Nephron (organoid): ENCODE measurements around the gene COMMD8.
A peak's percentile ranks its signal among the peaks of the same experiment; 100 is the strongest.
"Not testable (repeated sequence)": the region's sequence is repeated elsewhere in the genome, so short reads cannot be mapped to it uniquely, and the experiment has no call there.

Experiments used
- H3K27ac Mint-ChIP-seq, 3 experiments: 2 replicates each; pipeline ENCODE4 v1.8.0; 2020; ENCODE audit warnings: mixed read lengths in 3 of 3, mild to moderate bottlenecking in 2 of 3, moderate library complexity in 1 of 3
- H3K27me3 Mint-ChIP-seq: 2 replicates; pipeline ENCODE4 v1.8.0; 2021; ENCODE audit warnings: low read depth, mild to moderate bottlenecking, moderate library complexity, mixed read lengths
- H3K36me3 Mint-ChIP-seq: 2 replicates; pipeline ENCODE4 v1.8.0; 2020; ENCODE audit warnings: low read depth, mixed read lengths
- H3K4me1 Mint-ChIP-seq: 2 replicates; pipeline ENCODE4 v1.8.0; 2020; ENCODE audit warnings: mixed read lengths
- H3K4me3 Mint-ChIP-seq, 3 experiments: 2 replicates each; pipeline ENCODE4 v1.8.0; 2020; ENCODE audit warnings: mild to moderate bottlenecking in 3 of 3, mixed read lengths in 3 of 3, moderate library complexity in 2 of 3
- H3K9me3 Mint-ChIP-seq: 2 replicates; pipeline ENCODE4 v1.8.0; 2020; ENCODE audit warnings: mixed read lengths
- CTCF ChIP-seq, 3 experiments: fragments of 200-600 bp; sonication (generic); IDR thresholded peaks; one replicate each; pipeline ENCODE4 v1.5.0; 2021; ENCODE audit warnings: antibody characterized with exemption in 3 of 3; ENCODE audit not compliant: unreplicated experiment in 3 of 3

The COMMD8 gene

GRCh38 chr4:47499700-47500099, 36.2 kb upstream of the COMMD8 start:
- no peaks in the 10 kb centered on the region for H3K9me3 Mint-ChIP-seq
- TF ChIP-seq CTCF (IDR thresholded peaks at IDR 0.05; ENCODE audit: unreplicated experiment in 3 of 3) = no peak
- H3K4me1 Mint-ChIP-seq = no peaks in the 10 kb centered on the region
- no peak overlapping the region for H3K4me3 Mint-ChIP-seq
- H3K27me3 Mint-ChIP-seq = no peaks in the 10 kb centered on the region
- no peaks in the 10 kb centered on the region for H3K36me3 Mint-ChIP-seq
- H3K27ac Mint-ChIP-seq = no peak overlapping the region

GRCh38 chr4:47498899-47499298, 35.4 kb upstream of the COMMD8 start:
- Mint-ChIP-seq H3K27ac (peak overlapping the region in 1 of 3 experiments; percentile 15), H3K4me1 (peaks cover 6% of the 10 kb centered on the region), H3K36me3 (no peaks in the 10 kb centered on the region), H3K4me3 (no peak overlapping the region), H3K9me3 (no peaks in the 10 kb centered on the region), H3K27me3 (no peaks in the 10 kb centered on the region)
- TF ChIP-seq CTCF (IDR thresholded peaks at IDR 0.05; ENCODE audit: unreplicated experiment in 3 of 3) = no peak

DNA sequence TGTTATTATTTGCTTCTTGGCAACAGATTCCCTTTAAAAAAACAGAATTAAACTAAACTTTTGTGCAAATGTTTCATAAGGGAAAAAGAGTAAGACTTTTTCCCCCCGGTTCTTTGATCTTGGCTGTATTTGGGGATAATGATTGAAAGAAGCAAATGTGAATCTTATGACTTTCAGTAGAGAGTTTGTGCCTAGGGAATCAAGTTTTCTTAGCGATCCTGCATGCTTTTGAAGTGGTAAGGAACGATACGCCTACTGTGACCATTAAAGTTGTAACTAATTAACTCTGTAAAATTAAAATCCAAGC, 30.6 kb upstream of the COMMD8 start:
- H3K4me1 Mint-ChIP-seq = peaks cover 21% of the 10 kb centered on the region
- no peak overlapping the region for H3K4me3 Mint-ChIP-seq
- no peaks in the 10 kb centered on the region for H3K36me3 Mint-ChIP-seq
- no peaks in the 10 kb centered on the region for H3K27me3 Mint-ChIP-seq
- peak overlapping the region; percentile 1 to 7 (median 4) for H3K27ac Mint-ChIP-seq
- TF ChIP-seq CTCF (IDR thresholded peaks at IDR 0.05; ENCODE audit: unreplicated experiment in 3 of 3) = no peak
- H3K9me3 Mint-ChIP-seq = no peaks in the 10 kb centered on the region

GRCh38 chr4:47493238-47494123, 30.0 kb upstream of the COMMD8 start:
- Mint-ChIP-seq H3K9me3 (no peaks in the 10 kb centered on the region), H3K4me3 (no peak overlapping the region), H3K36me3 (no peaks in the 10 kb centered on the region), H3K27ac (peak overlapping the region; percentile 1 to 7 (median 4)), H3K27me3 (no peaks in the 10 kb centered on the region), H3K4me1 (peaks cover 21% of the 10 kb centered on the region)
- TF ChIP-seq CTCF (IDR thresholded peaks at IDR 0.05; ENCODE audit: unreplicated experiment in 3 of 3) = no peak

GRCh38 chr4:47490550-47490949, 27.0 kb upstream of the COMMD8 start:
- Mint-ChIP-seq H3K4me3 (no peak overlapping the region), H3K36me3 (no peaks in the 10 kb centered on the region), H3K4me1 (peaks cover 29% of the 10 kb centered on the region), H3K27me3 (no peaks in the 10 kb centered on the region), H3K9me3 (no peaks in the 10 kb centered on the region), H3K27ac (no peak overlapping the region)
- TF ChIP-seq CTCF (IDR thresholded peaks at IDR 0.05; ENCODE audit: unreplicated experiment in 3 of 3) = peak in 2 of 3 experiments; percentile 27

DNA sequence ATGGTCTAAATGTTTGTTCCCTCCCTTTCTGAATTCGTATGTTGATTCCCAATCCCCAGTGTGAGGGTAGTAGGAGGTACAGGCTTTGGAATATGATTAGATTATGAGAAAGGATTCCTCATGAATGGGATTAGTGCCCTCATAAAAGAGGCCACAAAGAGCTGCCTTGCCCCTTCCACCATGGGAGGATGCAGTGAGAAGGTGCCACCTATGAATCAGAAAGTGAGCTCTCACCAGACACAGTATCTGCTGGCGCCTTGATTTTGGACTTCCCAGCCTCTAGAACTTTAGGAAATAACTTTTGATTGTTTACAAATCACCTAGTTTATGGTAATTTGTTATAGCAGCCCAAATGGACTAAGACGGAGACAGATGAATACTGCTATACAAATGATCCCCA, 25.2 kb upstream of the COMMD8 start:
- Mint-ChIP-seq H3K36me3 (no peaks in the 10 kb centered on the region), H3K4me1 (peaks cover 28% of the 10 kb centered on the region), H3K27me3 (no peaks in the 10 kb centered on the region), H3K4me3 (no peak overlapping the region), H3K27ac (no peak overlapping the region), H3K9me3 (no peaks in the 10 kb centered on the region)
- TF ChIP-seq CTCF (IDR thresholded peaks at IDR 0.05; ENCODE audit: unreplicated experiment in 3 of 3) = no peak

GRCh38 chr4:47486727-47487126, 23.2 kb upstream of the COMMD8 start:
- not testable (repeated sequence) for H3K9me3 Mint-ChIP-seq, H3K27me3 Mint-ChIP-seq, H3K36me3 Mint-ChIP-seq
- H3K4me1 Mint-ChIP-seq = peaks cover 21% of the 10 kb centered on the region
- H3K4me3 Mint-ChIP-seq = peak overlapping the region; percentile 90 to 97 (median 94)
- H3K27ac Mint-ChIP-seq = peak overlapping the region in 2 of 3 experiments; percentile 98 to 99
